RWPE1 (cell line): ENCODE results near the gene LRRC15.

ENCODE experiments used
- CTCF ChIA-PET: fragments of 350-600 bp; sonication (Branson Sonifier 250); formaldehyde crosslinking; extraction: SDS; loops from one replicate; lab custom pipeline; 2021; lab: Yijun Ruan, JAX
- POLR2A ChIA-PET: fragments of 400-600 bp; formaldehyde crosslinking; extraction: SDS; loops from one replicate; lab custom pipeline; 2020; ENCODE audit warnings: antibody characterized with exemption; ENCODE audit not compliant: low non-redundant PET; lab: Yijun Ruan, JAX
- DNase-seq: peaks from one replicate; pipeline ENCODE4 v3.0.0; 2012; ENCODE audit warnings: low spot score
- H3K27ac ChIP-seq: fragments of 450-650 bp; 2 replicates; pipeline ENCODE4 v1.5.1; 2017
- CTCF ChIP-seq: fragments of 450-650 bp; conservative IDR thresholded peaks from 2 replicates; pipeline ENCODE4 v1.5.1; 2017; ENCODE audit warnings: low read depth, mild to moderate bottlenecking

LRRC15 gene

GRCh38 chr3:194306109-194306686 is 63.3 kb downstream of the LRRC15 start:
- no peak for TF ChIP-seq CTCF
- no peak overlapping the region for H3K27ac ChIP-seq
- POLR2A ChIA-PET = no interaction called here
- CTCF ChIA-PET = interaction anchor here (0.5 to 1.0 kb wide), 2 partner anchors 9 to 366 kb away, joined by 3 to 7 read pairs; no protein-coding TSS in a partner anchor
- no peak for DNase-seq

- no peak for DNase-seq
- ChIA-PET CTCF (interaction anchor here (0.5 kb wide), 1 partner anchor 365 kb away, joined by 7 read pairs; no protein-coding TSS in a partner anchor), POLR2A (no interaction called here)
- H3K27ac ChIP-seq = no peak overlapping the region
- no peak for TF ChIP-seq CTCF
Observed at GRCh38 chr3:194305356-194306108, 64.0 kb downstream of the LRRC15 start.
